A673 (cell line): ENCODE data around the gene IMMP2L. TPM values are rescaled to one million over a fixed set of nuclear protein-coding genes. Genes with fewer than 3 reads are reported as not detected.

ENCODE experiments used
- BruUV-seq: library from RNA; stranded (reverse); fragments of 400-500 nt; replicated peaks from 2 replicates; lab custom pipeline; 2021; lab: Mats Ljungman, UMichigan
- CTCF ChIA-PET: fragments of 300-600 bp; sonication (Branson Sonifier 250); formaldehyde crosslinking; loops from one replicate; lab custom pipeline; 2022; ENCODE audit warnings: antibody characterized with exemption; lab: Charles Lee
- POLR2A ChIA-PET: fragments of 300-600 bp; sonication (Branson Sonifier 250); formaldehyde crosslinking; loops from one replicate; lab custom pipeline; 2022; ENCODE audit warnings: antibody characterized with exemption; ENCODE audit not compliant: low non-redundant PET; lab: Charles Lee
- DNase-seq: peaks from one replicate; pipeline ENCODE4 v3.0.0-alpha.2; 2015; ENCODE audit warnings: low spot score
- H3K27ac ChIP-seq: fragments of 200-600 bp; sonication (generic); 2 replicates; pipeline ENCODE4 v1.5.1; 2016; ENCODE audit warnings: mixed run types, low read depth, mild to moderate bottlenecking, mixed read lengths, antibody characterized with exemption, low read length; ENCODE audit not compliant: poor library complexity, severe bottlenecking
- H3K27me3 ChIP-seq: fragments of 200-600 bp; sonication (generic); replicated peaks from 2 replicates; pipeline ENCODE4 v1.6.1; 2017; ENCODE audit warnings: mixed run types, low read depth, mild to moderate bottlenecking, mixed read lengths, antibody characterized with exemption, low read length; ENCODE audit not compliant: insufficient read depth, poor library complexity
- H3K36me3 ChIP-seq: fragments of 200-600 bp; sonication (generic); 2 replicates; pipeline ENCODE4 v1.6.1; 2016; ENCODE audit warnings: mixed run types, mild to moderate bottlenecking, mixed read lengths, antibody characterized with exemption, low read length; ENCODE audit not compliant: insufficient read depth, poor library complexity, severe bottlenecking
- H3K4me1 ChIP-seq: fragments of 200-600 bp; sonication (generic); 2 replicates; pipeline ENCODE4 v1.6.1; 2017; ENCODE audit warnings: mixed run types, mild to moderate bottlenecking, mixed read lengths, antibody characterized with exemption, low read length; ENCODE audit not compliant: insufficient read depth, poor library complexity, severe bottlenecking
- H3K4me3 ChIP-seq: fragments of 200-600 bp; sonication (generic); 2 replicates; pipeline ENCODE4 v1.5.1; 2016; ENCODE audit warnings: low read depth, mixed run types, mild to moderate bottlenecking, mixed read lengths, low read length; ENCODE audit not compliant: poor library complexity, severe bottlenecking
- H3K9me3 ChIP-seq: fragments of 200-600 bp; sonication (generic); 2 replicates; pipeline ENCODE4 v1.6.1; 2016; ENCODE audit warnings: mixed run types, low read depth, mild to moderate bottlenecking, mixed read lengths, antibody characterized with exemption, low read length; ENCODE audit not compliant: poor library complexity, severe bottlenecking
- CTCF ChIP-seq: fragments of 300-800, 200-600 bp; sonication (generic); conservative IDR thresholded peaks from 2 replicates; pipeline ENCODE4 v1.5.1; 2017; ENCODE audit warnings: low read depth, mild to moderate bottlenecking, antibody characterized with exemption, low read length, moderate library complexity, mixed read lengths
- EZH2 ChIP-seq: fragments of 200-600 bp; sonication (generic); IDR thresholded peaks from 2 replicates; pipeline ENCODE4 v1.6.1; 2017; ENCODE audit warnings: borderline replicate concordance, low read depth, mild to moderate bottlenecking, mixed read lengths, antibody characterized with exemption, low read length; ENCODE audit not compliant: poor library complexity, severe bottlenecking
- intact Hi-C: fragments of 100-400 bp; cut with micrococcal nuclease; formaldehyde crosslinking; loops from one replicate; pipeline ENCODE4 v1.10.0; 2022; ENCODE audit not compliant: unreplicated experiment
- total RNA-seq: library from RNA; stranded (reverse); gene quantifications from 2 replicates; pipeline ENCODE4 v1.2.3, GENCODE V29; 2021

Gene IMMP2L
- total RNA-seq, 1 experiment from 2014 or later: 10.0 TPM

GRCh38 chr7:111160297-111160696 is 402.0 kb downstream of the IMMP2L start:
- Histone ChIP-seq H3K27me3 (no peaks in the 10 kb centered on the region), H3K4me1 (no peaks in the 10 kb centered on the region), H3K27ac (no peak overlapping the region), H3K9me3 (no peaks in the 10 kb centered on the region), H3K36me3 (no peaks in the 10 kb centered on the region), H3K4me3 (no peak overlapping the region)
- BruUV-seq: no TSS peak
- POLR2A ChIA-PET: no interaction called here
- TF ChIP-seq CTCF (no peak), EZH2 (no peak)
- DNase-seq: no peak
- intact Hi-C loops: no loop called here
- CTCF ChIA-PET: no interaction called here

GRCh38 chr7:111159426-111159825 is 402.9 kb downstream of the IMMP2L start:
- Histone ChIP-seq H3K4me3 (no peak overlapping the region), H3K27me3 (no peaks in the 10 kb centered on the region), H3K9me3 (no peaks in the 10 kb centered on the region), H3K4me1 (no peaks in the 10 kb centered on the region), H3K36me3 (no peaks in the 10 kb centered on the region), H3K27ac (no peak overlapping the region)
- POLR2A ChIA-PET: no interaction called here
- intact Hi-C loops: no loop called here
- TF ChIP-seq EZH2: no peak
- TF ChIP-seq CTCF: no peak
- BruUV-seq: no TSS peak
- CTCF ChIA-PET: no interaction called here
- no peak for DNase-seq

GRCh38 chr7:111150709-111151108 is 411.6 kb downstream of the IMMP2L start:
- TF ChIP-seq EZH2 (no peak), CTCF (no peak)
- no peak overlapping the region for H3K4me3 ChIP-seq
- H3K36me3 ChIP-seq: no peaks in the 10 kb centered on the region
- BruUV-seq: no TSS peak
- H3K27me3 ChIP-seq: no peaks in the 10 kb centered on the region
- H3K4me1 ChIP-seq: no peaks in the 10 kb centered on the region
- CTCF ChIA-PET: no interaction called here
- no peak overlapping the region for H3K27ac ChIP-seq
- POLR2A ChIA-PET: no interaction called here
- intact Hi-C loops: no loop called here
- DNase-seq: no peak
- H3K9me3 ChIP-seq: no peaks in the 10 kb centered on the region
